Stimulated activated CD4-positive, alpha-beta T cell treated with anti-CD3 and anti-CD28 coated beads, Interleukin-12 subunit alpha, Interleukin-12 subunit beta, amount 100 ng/mL, for 24 hours (primary cell): Measurements from ENCODE around the gene LMOD2.

Experiments used
- DNase-seq, 2 experiments: peaks; one replicate each; pipeline ENCODE4 v3.0.0-alpha.2; 2020; ENCODE audit warnings: low read depth in 2 of 2

The LMOD2 gene

DNA sequence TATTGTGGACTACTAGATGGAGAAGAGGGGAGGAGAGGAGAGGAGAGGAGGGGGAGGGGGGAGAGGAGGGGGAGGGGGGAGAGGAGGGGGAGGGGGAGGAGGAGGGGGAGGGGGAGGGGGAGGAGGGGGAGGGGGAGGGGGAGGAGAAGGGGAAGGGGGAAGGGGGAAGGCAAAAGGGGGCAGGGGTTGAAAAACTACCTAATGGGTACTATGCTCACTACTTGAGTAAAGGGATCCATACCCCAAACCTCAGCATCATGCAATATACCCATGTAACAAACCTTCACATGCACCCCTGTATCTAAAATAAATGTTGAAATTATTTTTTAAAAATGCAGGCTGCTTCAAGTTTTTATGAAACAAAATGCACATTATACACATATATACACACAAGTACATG lies 15.1 kb upstream of the LMOD2 start:
- DNase-seq, result no peak

DNA sequence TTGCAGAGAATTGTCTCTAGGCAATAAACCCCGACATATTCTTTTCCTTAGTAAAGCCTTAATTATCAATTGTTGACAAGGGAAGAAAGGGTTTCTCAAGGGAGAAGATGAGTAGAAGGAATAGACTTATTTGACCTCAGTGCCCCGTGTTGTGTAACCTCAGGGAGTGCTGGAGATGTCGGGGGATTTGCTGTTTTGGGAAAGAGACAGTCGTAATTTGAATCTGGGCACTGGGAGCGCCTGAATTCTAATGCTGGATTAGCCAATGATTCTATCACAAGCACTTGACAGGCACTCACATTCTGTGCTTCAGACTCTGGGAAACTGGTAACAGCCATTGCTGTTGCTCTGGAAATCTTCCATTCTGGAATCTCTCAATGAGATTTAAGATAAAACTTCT lies 13.8 kb upstream of the LMOD2 start:
- DNase-seq, result no peak

DNA sequence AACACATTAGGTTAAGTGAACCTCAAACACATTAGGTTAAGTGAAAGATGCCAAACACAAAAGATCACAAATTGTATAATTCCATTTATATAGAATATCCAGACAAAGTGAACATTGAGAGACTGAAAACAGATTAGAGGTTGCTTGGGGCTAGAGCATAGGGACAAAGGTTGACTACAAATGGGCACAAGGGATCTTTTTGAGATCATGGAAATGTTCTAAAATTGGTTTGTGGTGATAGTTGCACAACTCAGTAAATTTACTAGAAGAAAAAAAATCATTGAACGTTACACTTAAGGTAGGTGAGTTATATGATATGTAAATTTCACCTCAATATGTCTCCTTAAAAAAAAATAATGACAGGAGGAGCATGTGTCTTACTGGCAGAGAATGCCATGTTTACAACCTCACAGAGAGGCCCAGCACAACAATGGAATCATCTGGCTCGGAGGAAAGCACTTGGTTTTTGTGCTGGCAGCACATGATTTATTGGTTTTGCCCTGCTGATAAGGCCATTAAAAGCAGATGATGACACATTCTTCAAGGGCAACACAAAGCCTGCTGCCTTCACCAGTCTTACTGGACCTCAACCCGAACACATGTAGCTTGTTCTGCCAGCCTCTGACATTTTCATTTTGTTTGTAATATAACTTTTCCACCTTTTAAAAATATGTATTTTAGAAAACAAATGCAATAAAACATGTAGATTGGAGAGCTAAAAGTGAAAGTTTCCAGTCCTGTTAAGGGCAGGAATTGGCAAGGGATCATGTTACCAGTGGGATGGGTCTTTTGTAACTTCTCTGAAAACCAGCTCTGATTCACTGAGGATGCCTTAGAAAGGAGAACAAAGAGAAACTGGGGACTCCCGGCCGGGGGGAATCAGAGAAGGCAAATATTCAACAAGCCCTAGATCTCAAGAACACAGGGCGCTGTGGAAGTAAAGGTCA lies 11.9 kb upstream of the LMOD2 start:
- no peak for DNase-seq

DNA sequence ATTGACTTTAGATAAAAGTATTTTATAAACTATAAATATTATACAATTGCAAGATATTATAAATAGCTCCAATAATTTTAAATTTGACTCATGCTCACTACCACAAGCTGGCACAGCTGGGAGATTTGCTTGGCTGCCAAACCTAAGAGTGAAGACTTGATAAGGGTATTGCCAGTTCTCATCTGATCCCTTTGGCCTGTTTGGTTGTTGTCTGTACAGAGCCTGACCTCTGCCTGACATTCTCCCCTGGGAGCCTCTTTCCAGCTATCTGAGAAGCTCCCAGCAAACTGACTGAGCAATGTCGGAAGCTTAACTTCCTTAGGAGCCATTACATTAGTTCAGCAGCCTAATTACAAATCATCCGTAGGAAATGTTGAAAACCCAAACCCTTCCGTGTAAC lies 10.2 kb upstream of the LMOD2 start:
- DNase-seq, result no peak

DNA sequence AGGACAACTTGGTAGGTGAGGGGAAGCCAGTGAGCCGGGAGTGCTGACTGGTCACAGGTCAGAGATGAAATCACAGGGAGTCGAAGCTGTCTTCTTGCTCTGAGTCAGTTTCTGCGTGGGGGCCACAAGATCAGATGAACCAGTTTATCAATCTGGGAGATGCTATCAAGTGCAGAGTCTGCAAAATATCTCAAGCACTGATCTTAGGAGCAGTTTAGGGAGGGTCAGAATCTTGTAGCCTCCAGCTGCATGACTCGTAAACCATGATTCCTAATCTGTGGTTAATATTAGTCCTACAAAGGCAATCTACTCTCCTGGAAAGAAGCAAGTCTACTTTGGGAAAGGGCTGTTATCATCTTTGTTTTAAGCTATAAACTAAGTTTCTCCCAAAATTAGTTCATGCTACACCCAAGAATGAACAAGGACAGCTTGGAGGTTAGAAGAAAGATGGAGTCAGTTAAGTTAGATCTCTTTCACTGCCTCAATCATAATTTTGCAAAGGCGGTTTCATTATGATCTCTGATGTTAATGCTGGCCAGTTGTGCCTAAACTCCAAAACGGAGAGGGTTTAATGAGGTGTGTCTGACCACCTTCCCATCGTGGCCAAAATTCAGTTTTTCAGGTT lies 8.4 kb upstream of the LMOD2 start:
- DNase-seq, result no peak

DNA sequence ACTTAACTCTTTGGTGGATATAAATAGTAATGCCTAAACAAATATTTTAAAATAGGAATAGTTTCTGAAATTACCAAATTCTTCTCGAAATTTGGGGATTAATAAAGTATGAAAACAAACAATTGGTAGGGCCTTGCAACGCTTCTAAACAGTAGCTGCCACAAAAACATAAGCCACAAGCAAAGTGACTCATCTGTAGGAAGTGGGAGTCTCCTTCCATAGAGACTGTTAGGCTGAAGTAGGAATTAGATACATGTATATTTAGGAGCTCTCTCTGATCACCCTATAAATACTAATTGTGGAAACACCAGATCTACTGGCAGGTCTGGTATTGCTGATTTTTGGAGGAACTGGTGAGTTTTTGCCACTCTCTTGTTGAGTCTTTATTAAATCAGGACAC lies 5.7 kb upstream of the LMOD2 start:
- no peak for DNase-seq

DNA sequence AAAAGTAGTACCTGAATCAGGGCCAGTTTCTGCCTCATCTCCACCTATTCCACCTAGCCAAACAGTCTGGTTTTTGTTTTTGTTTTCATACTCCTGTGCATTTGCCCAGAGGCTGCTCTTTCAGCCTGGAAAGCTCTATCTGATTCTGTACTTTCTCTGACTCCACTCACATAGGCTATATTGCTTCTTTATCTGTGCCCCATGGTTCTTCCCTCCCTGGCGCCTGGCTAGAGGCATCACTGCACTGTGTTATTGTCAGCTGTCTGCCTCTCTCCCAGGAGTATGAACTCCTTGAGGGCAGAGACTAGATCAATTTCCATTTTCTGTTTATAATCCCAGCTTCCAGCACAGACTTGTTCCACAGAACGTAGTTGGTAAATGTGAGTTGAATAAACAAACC lies 5.1 kb upstream of the LMOD2 start:
- DNase-seq, result no peak

DNA sequence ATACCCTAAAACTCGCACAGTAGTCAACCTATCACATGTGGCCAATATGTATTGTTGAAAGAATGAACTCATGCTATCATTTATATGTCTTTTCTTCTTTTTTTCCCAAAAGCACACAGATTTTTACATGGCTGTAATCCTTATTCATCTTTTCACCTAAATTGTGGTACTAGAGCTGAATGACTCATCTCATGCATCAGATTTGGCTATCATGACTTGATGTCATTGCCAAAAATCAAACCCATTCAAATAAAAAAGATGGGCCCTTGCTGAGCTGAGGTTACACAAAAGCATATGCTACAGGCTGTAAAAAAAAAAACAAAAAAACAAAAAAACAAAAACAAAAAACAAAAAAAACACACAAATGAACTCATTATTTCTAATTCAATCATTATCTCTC lies 3.3 kb upstream of the LMOD2 start:
- DNase-seq, result no peak

DNA sequence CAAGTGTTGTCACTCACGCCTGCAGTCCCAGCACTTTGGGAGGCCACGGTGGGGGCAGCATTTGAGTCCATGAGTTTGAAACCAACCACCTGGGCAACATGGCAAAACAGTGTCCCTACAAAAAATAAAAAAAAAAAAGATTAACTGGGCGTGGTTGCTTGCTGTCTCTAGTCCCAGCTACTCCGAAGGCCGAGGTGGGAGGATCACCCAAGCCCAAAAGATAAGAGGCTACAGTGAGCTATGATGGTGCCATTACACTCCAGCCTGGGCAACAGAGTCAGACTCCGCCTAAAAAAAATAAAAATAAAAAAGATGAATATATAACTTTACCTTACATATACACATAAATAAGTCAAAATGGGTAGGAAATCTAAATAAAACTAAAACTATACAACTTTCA lies 2.5 kb upstream of the LMOD2 start:
- DNase-seq, result no peak

DNA sequence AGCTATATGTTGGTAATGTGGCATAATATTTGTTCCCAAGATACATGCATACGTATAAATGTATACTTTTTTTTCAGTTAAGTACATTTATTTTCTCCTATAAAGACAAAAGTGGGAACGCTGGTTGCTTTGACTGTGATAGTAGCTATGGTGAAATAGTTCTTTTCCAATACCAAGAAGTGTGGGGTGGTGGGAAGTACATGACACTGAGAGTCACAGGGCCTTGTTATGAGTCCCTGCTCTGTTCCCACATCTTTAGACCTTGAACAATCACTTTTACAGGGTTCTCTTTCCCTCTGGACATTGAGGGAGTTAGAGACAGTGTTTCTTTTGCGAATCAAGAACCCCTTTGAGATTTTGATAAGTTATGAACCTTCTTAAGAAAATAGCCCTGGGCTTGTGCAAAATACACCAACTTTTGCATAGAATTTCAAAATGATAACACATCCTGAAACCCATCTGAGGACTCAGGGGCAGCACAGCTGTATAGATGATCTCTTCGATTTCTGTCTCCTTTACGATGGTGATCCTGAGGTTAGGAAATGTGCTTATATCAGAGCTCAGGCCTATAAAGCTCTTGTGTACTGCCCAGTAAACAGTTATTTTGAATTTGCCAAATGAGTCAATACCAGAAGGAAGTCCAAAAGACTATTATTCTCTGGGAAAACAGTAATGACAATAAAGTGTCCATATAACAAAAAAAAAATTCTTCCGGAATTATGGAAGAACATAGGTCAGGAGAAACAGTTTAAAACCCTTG lies 1.1 kb downstream of the LMOD2 start:
- DNase-seq, result no peak

DNA sequence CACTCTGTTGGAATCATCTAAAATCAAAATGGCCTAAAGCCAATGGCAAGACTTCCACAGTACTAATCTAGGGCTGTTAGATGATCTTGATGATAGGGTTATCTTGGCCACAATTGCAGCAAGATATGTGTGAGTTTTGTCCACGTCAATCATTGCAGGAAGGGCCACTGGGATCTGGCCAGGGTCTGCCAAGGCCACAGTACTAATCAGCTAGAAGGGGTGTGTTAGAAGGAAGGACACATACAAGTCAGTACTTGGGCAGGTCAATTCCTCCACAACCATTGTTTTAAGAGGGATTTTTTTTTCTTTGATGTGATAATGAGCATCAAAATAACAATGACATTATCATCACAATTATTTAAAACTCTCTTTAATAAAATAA lies 1.6 kb downstream of the LMOD2 start:
- DNase-seq, result no peak

DNA sequence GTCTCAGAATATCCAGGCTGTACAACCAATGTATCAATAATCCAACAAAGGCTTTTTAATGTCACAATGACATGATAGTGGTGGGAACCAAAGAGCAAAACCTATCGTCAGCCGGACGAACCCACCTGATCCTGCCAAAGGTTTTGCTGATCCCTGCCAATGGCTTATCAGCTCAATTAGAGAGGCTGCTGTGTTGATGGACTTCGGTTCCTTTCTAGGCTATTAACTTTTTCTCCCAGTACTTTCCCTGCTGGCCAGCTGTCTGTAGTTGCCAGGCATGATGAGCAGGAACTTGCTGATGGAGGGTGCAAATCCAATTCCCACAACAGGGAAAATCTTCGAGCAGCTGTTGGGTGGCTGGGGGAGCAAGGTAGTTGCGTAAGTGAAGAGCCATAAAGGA lies 2.4 kb downstream of the LMOD2 start:
- no peak for DNase-seq

DNA sequence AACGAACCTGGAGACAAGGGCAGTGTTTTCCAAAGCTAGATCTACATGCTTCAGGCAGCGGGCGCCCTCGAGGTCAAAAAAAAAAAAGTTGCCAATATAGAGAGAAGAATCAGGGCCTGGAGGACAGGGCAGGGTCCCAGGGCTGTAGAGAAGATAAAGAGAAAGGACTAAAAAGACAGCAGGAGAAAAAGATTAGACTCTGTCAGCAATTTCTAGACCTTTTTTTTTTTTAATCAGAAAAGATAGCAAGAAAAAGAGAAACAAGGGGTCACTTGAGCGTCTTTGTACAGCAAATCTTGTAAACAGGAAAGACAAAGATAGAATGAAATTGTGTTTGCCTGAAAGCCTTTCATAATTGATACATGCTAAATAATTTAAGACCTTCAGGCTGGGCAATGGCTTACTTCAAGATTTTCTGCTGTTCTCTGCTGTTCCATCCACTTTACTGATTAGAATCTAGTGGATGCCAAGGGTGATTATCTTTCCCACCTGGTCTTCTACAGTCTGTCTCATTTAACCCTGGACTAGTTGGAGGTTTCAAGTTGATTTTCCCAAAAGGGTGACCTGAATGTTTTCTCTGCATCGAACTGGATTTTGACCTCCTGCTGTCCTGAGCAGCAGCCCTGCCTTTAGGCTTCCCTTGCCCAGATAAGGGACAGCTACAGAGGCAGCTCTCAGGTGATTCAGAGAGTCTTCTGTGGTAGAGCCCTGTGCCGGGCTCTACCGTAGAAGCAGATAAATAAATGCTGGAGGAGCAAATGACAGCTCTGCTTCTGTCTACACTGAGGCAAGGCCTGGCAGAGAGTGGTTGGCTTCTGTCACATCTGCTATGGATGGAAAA lies 5.1 kb downstream of the LMOD2 start:
- no peak for DNase-seq

DNA sequence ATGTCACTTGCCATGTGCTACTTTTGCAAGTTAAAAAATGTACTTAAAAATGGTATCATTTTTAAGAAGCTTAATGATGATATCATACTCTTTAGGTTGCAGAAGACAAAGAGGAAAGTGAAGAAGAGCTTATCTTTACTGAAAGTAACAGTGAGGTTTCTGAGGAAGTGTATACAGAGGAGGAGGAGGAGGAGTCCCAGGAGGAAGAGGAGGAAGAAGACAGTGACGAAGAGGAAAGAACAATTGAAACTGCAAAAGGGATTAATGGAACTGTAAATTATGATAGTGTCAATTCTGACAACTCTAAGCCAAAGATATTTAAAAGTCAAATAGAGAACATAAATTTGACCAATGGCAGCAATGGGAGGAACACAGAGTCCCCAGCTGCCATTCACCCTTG lies 6.1 kb downstream of the LMOD2 start:
- DNase-seq, result no peak

DNA sequence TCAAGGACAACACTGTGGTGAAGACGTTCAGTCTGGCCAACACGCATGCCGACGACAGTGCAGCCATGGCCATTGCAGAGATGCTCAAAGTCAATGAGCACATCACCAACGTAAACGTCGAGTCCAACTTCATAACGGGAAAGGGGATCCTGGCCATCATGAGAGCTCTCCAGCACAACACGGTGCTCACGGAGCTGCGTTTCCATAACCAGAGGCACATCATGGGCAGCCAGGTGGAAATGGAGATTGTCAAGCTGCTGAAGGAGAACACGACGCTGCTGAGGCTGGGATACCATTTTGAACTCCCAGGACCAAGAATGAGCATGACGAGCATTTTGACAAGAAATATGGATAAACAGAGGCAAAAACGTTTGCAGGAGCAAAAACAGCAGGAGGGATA lies 6.6 kb downstream of the LMOD2 start:
- DNase-seq, result no peak

DNA sequence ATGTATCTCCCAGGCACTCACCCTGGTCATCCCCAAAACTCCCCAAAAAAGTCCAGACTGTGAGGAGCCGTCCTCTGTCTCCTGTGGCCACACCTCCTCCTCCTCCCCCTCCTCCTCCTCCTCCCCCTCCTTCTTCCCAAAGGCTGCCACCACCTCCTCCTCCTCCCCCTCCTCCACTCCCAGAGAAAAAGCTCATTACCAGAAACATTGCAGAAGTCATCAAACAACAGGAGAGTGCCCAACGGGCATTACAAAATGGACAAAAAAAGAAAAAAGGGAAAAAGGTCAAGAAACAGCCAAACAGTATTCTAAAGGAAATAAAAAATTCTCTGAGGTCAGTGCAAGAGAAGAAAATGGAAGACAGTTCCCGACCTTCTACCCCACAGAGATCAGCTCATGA lies 7.1 kb downstream of the LMOD2 start:
- DNase-seq, result no peak

DNA sequence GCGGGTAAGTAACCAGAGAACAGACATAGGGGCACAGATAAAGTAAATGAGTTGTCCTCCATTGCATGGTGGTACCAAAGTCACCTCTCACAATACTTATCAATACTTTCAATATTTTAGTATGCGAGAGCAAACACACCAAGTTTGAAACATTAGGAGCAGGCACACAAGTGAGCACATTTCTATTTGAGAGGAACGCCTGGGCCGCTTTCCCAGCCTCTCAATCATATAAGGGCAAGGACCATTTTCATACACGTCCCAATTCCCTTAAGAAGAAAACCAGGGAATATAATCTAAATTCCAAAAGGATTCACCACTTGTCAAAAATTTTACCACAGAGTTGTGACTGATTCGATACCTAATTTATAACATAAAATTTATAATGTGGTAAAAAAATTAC lies 7.5 kb downstream of the LMOD2 start:
- no peak for DNase-seq

DNA sequence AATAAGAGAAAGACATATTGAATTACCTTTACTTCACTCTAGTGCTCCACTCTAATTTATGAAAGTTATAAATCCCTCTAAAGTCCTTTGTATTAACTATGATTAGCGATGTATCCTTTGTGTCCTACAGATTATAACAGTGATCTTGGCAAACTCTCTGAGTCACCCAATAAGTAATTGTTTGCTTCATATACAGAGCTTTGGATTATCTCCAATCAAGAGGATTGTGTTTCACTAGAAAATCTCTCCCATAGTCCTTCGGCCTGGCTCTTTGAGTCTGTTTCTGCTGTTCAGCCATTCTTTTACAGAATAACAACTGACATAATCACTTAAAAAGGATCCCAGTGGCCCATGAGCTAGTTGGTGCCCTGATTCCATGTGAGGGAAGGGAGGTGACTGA lies 9.5 kb downstream of the LMOD2 start:
- DNase-seq, result no peak

DNA sequence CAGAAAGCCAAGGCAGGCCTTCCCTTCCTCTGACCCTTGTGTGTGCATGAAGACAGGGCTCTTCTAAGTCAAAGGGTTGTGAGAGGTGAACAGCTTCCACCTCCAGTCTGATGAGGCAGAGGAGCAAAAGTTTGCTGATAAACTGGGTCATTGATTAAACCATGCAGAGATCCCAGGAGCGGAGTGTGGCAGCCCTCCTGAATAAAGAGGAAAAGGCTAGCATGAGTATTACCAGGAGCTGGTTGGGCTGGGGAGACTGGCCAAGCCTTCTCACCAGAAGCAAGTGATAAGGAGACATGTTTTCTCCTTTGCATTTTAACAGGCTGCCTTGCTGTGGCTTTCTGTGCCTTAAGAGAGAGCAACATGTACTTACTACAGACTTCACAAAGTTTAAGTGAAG lies 10.2 kb downstream of the LMOD2 start:
- no peak for DNase-seq

DNA sequence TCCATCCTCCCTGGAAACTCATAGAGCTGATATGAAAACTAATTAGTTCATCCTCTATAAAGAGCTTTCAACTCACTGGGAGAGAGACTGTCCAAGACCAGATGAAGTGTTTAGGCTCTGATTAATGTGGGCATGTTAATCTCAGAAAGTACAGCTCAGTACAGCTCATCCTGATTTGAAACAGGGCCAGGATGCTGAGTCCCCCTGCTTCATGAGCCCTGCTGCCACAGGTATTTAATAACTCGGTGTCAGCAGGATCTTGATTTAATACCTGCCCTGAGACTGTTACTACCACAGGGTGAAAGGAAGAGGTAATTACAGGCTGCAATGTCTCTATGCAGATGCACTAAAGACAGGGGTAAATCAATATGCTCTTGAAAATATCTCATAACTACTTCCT lies 10.8 kb downstream of the LMOD2 start:
- DNase-seq, result no peak

DNA sequence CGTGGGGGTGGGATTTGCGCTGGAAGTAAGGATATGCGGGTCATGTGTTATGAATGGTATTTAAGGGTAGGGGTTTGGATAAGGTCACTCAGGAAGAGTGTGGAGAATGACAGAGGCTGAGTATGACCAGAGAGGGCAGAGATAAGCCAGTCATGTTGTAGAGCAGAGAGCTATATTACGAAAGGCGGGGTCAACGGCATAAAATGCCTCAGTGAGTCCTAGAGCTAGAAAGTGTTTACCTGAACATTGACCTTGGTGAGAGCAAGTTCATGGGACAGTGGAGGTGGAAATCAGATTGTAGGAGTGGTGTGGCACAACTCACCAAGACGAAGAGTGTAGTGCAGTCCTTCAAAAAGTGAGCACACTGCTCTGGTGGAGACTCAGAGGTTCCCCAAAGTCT lies 13.8 kb downstream of the LMOD2 start:
- no peak for DNase-seq
